Inflammatory macrophage treated with lipopolysaccharide for 4 hours (primary cell): ENCODE measurements around the gene TRMT5.
A peak's percentile ranks its signal among the peaks of the same experiment; 100 is the strongest.

ENCODE experiments used
- DNase-seq: peaks from one replicate; pipeline ENCODE4 v3.0.0-alpha.2; 2020

Gene TRMT5, protein sequence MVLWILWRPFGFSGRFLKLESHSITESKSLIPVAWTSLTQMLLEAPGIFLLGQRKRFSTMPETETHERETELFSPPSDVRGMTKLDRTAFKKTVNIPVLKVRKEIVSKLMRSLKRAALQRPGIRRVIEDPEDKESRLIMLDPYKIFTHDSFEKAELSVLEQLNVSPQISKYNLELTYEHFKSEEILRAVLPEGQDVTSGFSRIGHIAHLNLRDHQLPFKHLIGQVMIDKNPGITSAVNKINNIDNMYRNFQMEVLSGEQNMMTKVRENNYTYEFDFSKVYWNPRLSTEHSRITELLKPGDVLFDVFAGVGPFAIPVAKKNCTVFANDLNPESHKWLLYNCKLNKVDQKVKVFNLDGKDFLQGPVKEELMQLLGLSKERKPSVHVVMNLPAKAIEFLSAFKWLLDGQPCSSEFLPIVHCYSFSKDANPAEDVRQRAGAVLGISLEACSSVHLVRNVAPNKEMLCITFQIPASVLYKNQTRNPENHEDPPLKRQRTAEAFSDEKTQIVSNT

DNA sequence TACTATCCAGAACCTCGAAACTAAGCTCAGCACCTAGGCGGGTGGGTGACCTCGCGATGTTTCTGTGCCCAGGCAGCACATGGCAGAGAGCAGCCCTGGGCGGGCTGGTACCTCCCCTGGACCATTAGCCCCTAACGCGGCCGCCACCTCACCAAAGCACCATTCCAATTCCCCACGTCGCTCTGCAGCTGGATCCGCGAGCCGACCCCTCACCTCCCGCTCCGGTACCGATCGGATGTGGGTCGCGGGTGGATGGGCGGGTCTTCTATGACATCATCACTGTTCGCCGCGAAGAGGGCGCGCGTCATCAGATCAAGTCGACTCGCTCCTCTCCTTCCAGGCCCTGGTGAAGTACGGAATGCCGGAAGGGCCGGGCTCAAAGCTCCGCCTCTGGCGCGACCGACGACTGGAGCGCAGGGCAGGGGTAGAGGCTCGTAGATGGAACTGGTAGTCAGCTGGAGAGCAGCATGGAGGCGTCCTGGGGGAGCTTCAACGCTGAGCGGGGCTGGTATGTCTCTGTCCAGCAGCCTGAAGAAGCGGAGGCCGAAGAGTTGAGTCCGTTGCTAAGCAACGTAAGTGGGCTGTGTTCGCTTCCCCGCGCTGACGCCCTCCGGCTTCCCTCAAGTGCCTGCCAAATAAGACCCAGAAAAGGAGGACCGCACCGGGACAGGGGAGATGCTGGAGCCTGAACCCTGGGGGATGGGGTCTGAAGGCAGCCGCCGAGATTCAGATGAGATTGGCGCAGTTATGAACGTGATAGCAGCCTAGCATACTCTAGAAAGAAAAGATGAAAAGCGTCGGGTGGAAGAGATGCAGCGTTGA is at the start of gene TRMT5, which contains the start of gene SLC38A6:
TRMT5 (minus strand) TSS at position 269 of the 822 bp plus-strand sequence; CDS start at position 163, 106 bp downstream.
SLC38A6 (plus strand) TSS at position 435 of the 822 bp plus-strand sequence; CDS start at position 468, 33 bp downstream.
- DNase-seq, result peak; percentile 94

DNA sequence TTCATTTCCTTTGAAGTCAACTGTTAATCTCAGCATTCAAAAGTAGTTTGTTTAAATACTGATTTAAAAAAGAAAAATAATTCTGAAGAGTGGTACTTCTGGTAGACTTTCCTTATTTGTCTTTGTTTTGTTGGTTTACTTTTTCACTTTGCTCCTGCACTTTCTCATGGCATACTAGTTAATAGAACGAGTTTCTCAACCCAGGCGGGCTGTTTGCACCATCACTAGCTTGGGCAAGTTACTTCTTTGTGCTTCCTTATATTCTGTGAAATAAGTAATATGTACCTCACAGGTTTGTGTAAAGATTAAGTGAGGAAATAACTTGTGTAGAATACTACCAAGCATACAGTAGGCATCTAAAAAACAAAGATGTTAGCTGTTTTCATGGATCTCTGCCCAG is 45.6 kb upstream of the TRMT5 start:
- peak; percentile 54 for DNase-seq

DNA sequence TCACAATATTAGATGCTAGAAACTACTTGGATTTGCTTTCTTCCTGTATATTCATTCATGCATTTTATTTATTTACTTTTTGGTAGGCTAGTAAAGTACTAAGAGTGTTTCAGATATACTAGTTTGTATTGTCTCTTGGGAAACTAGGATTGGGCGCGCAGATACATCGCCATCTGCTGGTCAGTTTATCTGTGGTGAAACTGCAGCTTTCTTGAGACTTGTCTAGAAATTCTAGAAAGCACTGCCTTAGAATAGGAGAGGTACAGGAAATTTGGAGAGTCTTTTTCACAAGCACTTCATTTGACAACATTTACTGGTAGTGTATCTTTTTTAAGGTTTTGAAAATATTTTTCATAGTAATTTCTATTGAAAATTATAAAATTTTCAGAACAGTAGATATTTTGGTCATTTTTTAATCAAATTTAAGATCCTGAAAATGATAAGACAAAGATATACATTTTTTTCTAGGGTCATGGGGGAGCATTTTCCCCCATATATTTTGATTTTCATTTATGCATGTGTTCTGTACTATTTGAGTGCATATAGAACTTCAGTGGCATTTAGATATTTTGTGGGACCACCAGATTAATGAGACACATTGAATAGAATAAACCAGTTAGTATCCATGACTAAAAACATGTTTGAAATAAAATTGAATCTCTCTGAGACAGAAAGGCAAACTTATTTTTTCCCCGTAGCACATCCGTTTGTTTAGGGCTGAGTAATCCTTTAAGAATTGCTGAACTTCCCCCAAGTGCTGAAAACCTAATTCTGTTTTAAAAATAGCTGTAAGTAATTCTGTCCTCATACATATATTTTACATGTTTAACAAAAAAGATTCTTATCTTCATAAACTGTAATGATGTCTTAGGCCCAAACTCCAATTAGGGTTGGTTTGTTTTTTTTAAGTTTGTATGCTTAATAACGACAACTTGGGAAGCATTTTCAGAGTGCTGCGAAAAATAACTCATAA is 44.7 kb upstream of the TRMT5 start:
- peak; percentile 69 for DNase-seq

DNA sequence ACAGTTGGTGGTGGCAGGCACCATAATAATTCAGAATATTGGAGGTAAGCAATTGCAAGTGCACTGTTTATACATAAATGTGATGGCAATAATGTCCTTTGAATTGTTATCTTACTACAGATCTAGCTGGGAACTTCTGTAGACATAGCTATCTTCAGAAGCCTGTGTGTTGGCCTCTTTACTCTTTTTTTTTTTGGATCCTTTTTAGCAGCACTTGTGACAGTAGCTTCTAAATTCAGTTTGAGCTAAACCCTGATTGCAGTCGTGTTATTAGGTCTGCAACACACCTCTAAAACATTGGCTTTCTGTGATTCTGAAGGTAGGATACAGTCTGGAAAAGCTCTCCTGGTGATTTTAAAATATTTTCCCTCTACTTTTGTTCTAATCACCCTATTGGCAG is 38.7 kb upstream of the TRMT5 start:
- no peak for DNase-seq

DNA sequence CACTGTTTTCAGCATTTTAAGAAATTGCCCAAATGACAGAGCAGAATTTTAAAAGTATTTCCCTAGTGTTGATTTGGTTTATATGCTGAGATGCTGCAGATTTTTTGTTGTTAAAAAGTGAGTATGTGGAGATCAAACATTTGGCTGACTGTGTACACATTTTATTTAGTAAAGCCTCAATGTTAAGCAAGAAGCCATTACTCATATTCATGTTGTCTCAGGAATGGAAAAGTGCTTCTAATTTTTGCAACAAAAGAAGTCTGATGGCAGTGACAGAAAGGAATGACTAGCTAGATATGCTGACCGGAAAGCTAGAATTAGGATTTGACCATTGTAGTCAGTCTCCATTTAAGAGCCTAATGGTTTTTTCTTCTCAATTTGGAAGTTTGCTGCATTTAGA is 22.7 kb upstream of the TRMT5 start:
- peak; percentile 54 for DNase-seq

DNA sequence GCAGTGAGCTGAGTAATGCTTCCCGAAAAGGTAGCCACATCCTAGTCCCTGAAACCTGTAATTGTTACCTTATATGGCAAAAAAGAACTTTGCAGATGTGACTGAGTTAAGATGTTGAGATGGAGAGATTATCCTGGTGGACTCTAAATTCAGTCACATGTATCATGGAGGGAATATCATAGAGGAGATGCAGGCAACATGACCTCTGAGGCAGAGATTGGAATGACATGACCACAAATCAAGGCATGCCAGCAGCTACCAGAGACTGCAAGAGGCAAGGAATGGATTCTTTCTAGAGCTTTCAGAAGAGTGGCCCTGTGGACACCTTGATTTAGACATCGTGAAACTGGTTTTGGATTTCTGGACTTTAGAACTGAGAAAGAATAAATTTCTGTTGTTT is 18.7 kb upstream of the TRMT5 start:
- DNase-seq, result no peak

DNA sequence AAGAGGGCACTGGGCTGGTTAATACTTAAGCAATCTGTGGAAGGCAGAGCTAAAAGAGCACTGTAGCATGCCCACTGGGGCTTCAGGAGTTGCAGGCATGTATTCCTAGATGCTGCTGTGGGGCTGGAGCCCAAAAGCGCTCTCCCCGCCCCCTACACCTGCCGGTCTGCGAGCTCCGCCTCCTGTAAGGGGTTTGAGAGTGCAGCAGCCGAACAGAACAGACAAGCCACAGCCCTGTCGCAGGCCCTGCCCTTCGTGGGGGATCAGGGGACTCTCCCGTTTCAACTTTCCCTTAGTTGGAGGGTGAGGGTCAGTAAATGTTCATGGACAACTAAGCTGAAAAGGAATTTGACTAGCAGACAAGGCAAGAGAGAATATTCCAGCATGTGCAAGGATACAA is 17.7 kb upstream of the TRMT5 start:
- DNase-seq, result no peak

DNA sequence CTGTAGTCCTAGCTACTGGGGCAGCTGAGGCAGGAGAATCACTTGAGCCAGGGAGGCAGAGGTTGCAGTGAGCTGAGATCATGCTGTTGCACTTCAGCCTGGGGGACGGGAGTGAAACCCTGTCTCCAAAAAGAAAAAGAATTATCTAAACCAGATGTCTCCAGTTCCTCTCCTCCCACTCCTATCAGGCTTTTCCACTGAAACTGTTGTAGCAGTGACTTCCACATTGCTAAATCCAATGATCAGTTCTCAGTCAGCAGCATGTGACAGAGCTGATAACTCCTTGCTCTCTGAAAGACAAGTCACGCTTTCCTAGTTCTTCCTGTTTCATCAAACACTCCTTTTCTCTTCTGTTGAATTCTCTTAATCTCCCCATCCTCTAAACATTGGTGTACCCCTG is 8.7 kb upstream of the TRMT5 start:
- peak; percentile 96 for DNase-seq

DNA sequence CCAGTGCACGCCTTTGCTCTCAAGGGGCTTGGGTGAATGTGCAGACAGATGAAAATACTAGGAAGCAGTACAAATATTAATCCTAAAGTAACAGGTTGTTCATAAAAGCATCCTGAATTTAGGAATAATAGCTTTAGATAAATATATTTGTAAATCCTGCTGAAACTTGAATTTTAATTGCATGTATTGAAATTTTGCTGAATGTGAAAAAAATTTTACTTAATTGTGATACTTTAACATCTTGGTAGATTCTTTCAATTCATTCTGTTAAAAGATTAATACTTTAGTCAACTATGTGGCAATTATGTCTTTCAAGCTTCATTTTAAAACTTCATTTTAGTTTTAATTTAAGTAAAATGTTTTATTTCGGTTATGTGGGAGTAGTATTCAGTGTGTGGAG is 5.6 kb upstream of the TRMT5 start:
- DNase-seq, result no peak

DNA sequence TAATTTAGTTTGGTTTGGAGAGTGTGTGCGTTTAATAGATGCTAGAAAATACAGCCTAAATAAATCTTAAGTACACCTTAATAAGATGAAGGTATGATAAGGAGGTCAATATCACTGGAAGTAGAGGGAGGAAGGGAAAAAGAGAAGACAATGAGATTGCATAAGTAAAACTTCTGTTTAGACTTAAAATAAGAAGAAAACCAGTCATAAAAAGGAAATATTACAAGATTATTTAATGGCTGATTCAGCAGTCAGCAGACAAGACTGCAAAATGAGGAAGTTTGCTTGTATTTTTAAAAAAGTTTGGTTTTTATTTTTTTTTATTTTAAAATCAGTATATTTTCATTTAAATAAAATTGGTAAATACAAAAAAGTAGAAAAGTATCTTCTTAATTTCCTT is 3.3 kb upstream of the TRMT5 start:
- peak; percentile 84 for DNase-seq

DNA sequence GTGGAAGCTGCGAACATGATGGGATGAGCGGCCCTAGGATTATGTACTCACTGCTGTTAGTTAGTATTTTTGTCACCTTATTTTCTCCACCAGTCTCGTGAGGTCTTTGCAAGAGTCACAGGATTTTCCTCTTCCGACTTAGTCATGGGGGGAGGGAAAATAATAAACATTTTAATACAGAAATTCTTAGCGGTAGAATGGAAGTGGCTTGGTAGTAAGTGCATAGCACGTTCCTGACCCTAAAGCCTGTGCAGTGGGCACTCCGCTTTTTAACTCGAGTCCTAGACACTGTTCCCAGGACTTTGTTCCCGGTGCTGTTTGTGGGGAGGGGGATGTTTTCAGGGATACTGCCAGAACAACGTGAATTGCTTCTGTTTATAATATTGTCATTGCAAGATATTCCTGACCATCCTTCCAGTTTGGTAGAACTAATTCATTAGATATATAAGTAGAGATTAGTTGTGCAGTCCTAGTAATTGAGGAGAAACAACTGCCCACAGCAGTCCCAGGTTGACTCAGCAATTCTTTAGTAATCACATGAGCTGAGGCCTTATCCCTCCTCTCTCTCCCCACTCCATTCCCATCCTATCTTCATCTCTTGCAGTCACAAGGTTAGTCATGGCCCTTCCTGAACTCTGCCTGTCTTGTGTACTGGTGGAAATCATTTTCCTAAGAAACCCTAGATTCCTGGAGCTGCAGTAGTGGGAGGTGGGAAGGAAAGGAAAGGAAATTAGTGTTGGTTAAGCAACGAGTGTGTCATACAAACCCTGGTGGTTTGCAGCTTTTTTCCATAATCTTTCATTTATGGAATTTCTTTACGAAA is 965 bp upstream of the TRMT5 start:
- DNase-seq, result peak; percentile 72

DNA sequence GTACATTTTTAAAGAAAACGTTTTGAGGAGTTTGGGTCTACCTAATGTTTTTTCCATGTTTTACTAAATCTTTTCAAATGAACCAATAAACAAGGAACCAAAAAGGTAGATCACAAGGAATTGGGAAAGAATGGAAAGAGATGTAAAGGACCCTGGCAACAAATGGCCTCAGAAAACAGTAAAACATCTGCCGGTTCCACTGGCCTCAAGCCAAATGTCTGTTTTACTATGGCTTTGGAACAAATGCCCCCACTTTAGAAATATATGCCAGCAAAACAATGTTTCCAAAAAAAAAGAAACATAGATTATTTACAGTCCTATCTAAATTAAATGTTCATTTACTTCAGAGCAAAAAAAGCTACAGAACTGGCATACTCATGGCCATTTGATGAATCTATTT is 3.0 kb downstream of the TRMT5 start:
- no peak for DNase-seq

DNA sequence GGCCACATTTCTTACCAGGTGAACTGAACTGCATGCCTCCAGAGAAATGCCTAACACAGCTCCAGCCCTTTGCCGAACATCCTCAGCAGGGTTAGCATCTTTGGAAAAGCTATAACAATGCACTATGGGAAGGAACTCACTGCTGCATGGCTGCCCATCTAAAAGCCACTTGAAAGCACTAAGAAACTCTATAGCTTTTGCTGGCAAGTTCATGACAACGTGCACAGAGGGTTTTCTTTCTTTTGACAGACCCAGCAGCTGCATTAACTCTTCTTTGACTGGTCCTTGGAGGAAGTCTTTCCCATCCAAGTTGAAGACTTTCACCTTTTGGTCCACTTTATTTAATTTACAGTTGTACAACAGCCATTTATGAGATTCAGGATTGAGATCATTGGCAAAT is 5.3 kb downstream of the TRMT5 start:
- DNase-seq, result no peak

DNA sequence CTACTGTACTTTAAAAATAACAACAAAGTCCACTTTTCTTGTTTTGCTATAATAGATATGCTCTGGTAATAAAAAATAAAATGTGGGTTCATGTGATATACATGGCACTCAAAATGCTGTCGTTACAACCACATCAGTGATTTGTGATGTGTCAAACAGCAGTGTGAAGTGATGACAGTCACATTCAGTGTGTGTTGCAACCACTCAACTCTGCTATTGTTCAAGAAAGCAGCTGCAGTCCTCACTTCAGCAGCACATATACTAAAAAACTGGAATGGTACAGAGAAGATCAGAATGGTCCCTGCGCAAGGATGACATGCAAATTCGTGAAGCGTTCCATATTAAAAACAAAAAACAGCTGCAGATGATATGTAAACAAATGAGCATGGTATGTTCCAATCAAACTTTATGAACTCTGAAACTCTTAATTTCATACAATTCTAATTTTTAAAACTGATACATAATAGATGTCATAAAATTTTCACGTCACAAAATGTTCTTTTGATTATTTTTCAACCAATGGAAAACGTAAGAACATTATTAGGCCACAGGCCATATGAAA is 6.7 kb downstream of the TRMT5 start:
- no peak for DNase-seq

DNA sequence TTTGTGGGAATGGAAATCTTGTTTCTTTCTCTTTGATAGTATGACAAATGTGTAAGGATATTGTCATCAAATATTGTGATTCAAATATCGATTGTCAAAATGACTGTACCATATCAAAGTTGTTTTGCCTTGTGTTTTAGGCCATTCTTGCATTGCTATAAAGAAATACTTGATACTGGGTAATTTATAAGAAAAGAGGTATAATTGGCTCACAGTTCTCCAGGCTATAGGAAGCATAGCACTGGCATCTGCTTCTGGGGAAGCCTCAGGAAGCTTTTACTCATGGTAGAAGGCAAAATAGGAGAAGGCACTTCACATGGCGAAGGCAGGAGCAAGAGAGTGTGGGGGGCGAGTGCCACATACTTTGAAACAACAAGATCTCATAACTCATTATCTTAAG is 7.8 kb downstream of the TRMT5 start:
- DNase-seq, result no peak

DNA sequence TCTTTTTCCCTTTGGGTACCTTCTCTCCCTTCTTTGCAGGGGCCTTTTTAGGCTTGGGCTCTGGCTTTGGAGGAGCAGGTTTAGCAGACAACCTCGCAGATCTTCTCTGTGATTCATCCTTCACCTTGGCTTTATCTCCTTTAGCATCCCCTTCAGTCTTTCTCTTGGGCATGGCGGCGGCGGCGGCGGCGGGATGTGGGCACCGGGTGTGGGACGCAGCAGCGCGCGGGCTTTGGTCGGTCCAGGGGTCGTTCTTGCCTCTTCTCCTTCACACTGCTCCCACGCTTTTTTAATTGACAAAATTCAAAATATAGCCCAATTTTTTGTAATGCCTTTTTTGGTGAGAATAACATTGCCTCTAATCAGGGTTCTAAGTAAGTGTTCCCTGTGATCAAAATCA is 8.6 kb downstream of the TRMT5 start:
- no peak for DNase-seq

DNA sequence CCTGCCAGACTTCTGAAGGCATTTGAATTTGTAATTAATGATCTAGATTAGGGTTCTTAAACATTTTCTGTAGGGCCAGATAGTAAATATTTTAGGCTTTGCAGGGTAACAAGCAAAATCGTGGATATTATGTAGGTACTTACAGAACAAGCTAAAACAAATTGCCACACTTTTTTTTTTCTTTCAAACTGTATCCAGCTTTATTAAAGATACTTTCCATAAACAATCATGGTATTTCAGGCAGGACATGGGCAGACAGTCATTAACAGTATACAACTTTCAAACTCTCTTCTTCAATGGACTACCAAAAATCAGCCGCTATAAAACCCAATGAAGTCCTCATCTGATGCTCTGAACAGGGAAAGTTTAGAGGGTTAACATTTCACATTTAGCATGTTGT is 9.6 kb downstream of the TRMT5 start:
- DNase-seq, result no peak

DNA sequence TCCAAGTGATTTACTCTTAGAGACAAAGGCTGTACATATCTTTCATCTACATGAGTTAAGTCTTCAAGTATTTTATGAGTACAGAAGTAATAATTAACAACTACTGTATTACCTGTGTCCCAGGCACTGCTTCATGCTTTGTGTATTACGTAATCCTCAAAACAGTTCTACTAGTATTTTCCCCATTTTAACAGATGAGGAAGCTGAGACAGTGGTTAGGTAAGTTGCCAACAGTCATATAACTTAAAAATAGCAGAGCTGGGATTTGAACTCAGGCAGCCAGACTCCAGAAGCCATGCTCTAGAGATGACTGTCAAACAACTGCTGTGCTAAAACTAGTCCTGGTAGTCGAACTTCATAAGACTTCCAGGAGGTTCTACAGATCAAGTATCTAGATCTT is 10.7 kb downstream of the TRMT5 start:
- no peak for DNase-seq

DNA sequence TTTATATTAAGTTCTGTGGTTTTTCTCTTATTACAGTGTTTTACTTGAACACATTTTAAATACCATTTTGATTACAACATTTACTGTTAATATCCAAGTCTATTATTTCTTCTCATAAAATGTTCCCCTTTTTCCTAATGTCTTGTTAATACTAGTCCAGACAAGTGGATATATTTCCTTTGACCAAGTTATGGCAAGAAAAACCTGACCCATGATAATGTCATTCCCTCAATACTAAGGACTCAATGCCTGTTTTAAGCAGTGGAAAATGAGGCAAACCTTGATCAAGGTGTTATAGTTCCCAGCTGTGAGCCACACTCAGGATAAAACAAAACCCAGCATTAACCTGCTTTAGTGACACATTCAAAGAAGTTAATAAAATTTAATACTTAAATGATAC is 12.2 kb downstream of the TRMT5 start:
- no peak for DNase-seq

DNA sequence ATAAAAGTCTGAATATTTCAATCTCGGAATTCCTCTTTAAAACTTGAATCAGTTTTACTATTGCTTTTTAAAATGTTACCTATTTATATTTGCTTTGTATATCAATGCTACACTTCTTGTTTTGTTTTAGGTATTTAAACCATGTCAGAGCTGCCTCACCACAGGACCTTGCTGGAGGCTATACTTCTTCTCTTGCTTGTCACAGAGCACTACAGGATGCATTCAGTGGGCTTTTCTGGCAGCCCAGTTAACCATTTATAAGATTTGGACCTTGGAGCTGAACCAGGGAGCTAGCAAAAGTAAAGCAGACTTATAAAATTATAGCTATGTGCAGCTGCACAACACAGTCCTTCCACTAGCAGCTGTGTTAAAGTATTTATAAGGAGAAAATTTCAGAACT is 12.8 kb downstream of the TRMT5 start:
- no peak for DNase-seq

DNA sequence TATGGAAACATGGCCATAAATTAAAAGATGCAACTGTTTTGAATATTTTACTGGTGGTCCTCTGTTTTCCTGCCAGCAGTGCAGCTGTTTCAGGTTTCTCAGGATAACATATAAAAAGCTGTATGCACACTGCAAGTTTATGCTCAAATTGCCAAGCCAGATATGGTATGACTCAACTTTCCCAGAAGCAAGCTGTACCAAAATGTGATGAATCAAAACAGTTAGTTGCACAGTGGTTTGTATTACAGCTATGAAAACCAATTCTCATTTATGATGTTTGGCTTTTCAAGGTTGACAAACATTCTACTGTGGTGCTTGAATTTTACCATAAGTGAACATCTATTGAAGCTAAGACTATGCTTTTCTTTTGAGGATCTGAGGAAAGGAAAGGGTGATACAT is 15.5 kb downstream of the TRMT5 start:
- no peak for DNase-seq
